ENCODE measurements around the gene SMG9.

Gene SMG9

GRCh38 chr19:43692385-43692784 lies 62.4 kb downstream of the SMG9 start:
- TF ChIP-seq, protein P1, sequence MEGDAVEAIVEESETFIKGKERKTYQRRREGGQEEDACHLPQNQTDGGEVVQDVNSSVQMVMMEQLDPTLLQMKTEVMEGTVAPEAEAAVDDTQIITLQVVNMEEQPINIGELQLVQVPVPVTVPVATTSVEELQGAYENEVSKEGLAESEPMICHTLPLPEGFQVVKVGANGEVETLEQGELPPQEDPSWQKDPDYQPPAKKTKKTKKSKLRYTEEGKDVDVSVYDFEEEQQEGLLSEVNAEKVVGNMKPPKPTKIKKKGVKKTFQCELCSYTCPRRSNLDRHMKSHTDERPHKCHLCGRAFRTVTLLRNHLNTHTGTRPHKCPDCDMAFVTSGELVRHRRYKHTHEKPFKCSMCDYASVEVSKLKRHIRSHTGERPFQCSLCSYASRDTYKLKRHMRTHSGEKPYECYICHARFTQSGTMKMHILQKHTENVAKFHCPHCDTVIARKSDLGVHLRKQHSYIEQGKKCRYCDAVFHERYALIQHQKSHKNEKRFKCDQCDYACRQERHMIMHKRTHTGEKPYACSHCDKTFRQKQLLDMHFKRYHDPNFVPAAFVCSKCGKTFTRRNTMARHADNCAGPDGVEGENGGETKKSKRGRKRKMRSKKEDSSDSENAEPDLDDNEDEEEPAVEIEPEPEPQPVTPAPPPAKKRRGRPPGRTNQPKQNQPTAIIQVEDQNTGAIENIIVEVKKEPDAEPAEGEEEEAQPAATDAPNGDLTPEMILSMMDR (IDR thresholded peaks at IDR 0.05): no peak

DNA sequence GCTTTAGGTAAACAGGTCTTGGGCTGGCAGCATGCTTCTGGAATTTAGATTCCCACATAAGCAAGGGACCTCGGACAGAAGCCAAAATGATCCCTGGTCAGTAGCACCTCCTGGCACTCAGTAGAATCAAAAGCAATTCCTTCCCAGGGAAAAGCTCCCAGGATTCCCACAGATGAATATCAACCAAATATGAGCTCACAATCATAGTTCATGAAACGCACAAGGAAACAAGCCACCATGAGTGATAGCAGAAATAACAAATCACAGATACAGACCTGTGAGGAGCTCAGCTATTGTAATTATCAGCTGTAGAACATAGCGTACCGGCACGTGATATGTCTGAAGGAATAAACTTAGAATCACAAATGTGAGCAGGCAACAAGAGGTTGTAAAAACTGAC lies 63.0 kb downstream of the SMG9 start:
- TF ChIP-seq, protein P1 (IDR thresholded peaks at IDR 0.05): no peak

- TF ChIP-seq, protein P1 (IDR thresholded peaks at IDR 0.05): no peak
Observed at GRCh38 chr19:43690890-43691289, 63.9 kb downstream of the SMG9 start.

GRCh38 chr19:43690444-43690843 lies 64.3 kb downstream of the SMG9 start:
- TF ChIP-seq, protein P1 (IDR thresholded peaks at IDR 0.05): no peak

DNA sequence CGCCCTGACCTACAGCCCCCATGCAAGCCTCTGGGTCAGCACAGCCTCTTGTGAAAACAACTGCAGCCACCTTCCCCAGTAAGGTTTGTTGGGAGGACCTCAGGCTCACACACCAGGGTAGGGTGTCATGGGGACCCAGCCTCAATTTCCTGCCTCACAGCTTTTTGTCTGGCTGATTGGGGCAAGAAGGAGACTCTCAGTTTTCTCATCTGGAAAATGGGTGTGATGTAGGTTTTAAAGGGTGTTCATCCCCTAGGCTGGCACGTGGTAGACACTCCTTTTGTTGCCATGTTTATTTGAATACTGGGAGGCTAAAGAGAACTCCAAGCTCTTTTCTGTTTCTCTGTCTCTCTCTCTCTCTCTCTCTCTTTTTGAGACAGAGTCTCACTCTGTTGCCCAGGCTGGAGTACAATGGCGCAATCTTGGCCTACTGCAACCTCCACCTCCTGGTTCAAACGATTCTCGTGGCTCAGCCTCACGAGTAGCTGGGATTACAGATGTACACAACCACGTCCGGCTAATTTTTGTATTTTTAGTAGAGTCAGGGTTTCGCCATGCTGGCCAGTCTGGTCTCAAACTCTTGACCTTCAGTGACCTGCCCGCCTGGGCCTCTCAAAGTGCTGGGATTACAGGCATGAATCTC lies 66.6 kb downstream of the SMG9 start:
- TF ChIP-seq, protein P1 (IDR thresholded peaks at IDR 0.05): no peak

DNA sequence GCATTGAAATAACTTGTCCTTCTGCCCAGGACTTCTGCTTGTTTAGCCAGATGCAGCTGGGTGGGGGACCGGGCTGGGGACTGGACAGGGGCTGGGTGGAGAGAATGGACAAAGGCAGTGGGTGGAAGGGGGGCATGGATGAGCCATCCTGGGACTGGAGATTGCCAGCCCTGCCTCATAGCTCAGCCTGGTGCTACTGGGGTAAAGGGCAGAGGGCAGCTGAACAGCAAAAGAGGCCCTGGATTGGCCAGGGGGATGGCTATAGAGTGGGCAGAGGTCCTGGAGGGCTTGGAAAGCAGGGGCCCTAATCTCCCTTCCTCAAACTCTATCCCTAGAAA lies 67.1 kb downstream of the SMG9 start:
- TF ChIP-seq, protein P1 (IDR thresholded peaks at IDR 0.05): no peak

- TF ChIP-seq, protein P1 (IDR thresholded peaks at IDR 0.05): no peak
Observed at GRCh38 chr19:43684326-43684725, 70.4 kb downstream of the SMG9 start.

- TF ChIP-seq, protein P1 (IDR thresholded peaks at IDR 0.05): no peak
Observed at GRCh38 chr19:43683905-43684304, 70.9 kb downstream of the SMG9 start.
